Measurements from ENCODE around the gene TCF19. TPM values are rescaled to one million over a fixed set of nuclear protein-coding genes. Genes with fewer than 3 reads are reported as not detected.

TCF19 gene
- total and polyA plus RNA-seq, 8 donors: 5.0 to 16.1 (median 7.4) TPM

GRCh38 chr6:31121131-31121790 lies 37.1 kb upstream of the TCF19 start:
- no peak overlapping the region for H3K4me3 ChIP-seq
- no peaks in the 10 kb centered on the region for H3K27me3 ChIP-seq
- 81 to 87% (median 85%) methylated on average over 11 to 12 of the region's 12 CpGs for WGBS, 5 donors
- no peaks in the 10 kb centered on the region for H3K9me3 ChIP-seq
- intact Hi-C loops (cut with DNase I; ENCODE audit: low total_unique reads): no loop called here
- no peaks in the 10 kb centered on the region for H3K36me3 ChIP-seq
- H3K27ac ChIP-seq: no peak overlapping the region
- no peak for DNase-seq
- H3K4me1 ChIP-seq: peaks cover 15 to 48% (median 30%) of the 10 kb centered on the region in 4 donors
- TF ChIP-seq POLR2AphosphoS5 (IDR thresholded peaks at IDR 0.05) (no peak), CTCF (IDR thresholded peaks at IDR 0.05) (no peak), POLR2A (IDR thresholded peaks at IDR 0.05) (no peak), EP300 (IDR thresholded peaks at IDR 0.05) (no peak)

- no peak for TF ChIP-seq EP300 (IDR thresholded peaks at IDR 0.05)
- TF ChIP-seq POLR2A (IDR thresholded peaks at IDR 0.05): no peak
- TF ChIP-seq CTCF (IDR thresholded peaks at IDR 0.05): no peak
- TF ChIP-seq POLR2AphosphoS5 (IDR thresholded peaks at IDR 0.05): no peak
- 35 to 42% (median 37%) methylated on average over 16 of the region's 16 CpGs for WGBS, 5 donors
- no peaks in the 10 kb centered on the region for H3K27me3 ChIP-seq
- no peaks in the 10 kb centered on the region for H3K36me3 ChIP-seq
- peak overlapping the region in 3 of 5 donors; percentile 66 to 82 (median 70) for H3K27ac ChIP-seq
- intact Hi-C loops (cut with DNase I; ENCODE audit: low total_unique reads): no loop called here
- H3K4me3 ChIP-seq: no peak overlapping the region
- peak; percentile 54 to 76 for DNase-seq
- H3K4me1 ChIP-seq: peaks cover 25 to 41% (median 34%) of the 10 kb centered on the region in 4 donors
- no peaks in the 10 kb centered on the region for H3K9me3 ChIP-seq
These were observed 35.3 kb upstream of the TCF19 start for GRCh38 chr6:31122791-31123706.

GRCh38 chr6:31125162-31125561 lies 33.2 kb upstream of the TCF19 start:
- intact Hi-C loops (cut with DNase I; ENCODE audit: low total_unique reads): no loop called here
- TF ChIP-seq EP300 (IDR thresholded peaks at IDR 0.05) (no peak), POLR2AphosphoS5 (IDR thresholded peaks at IDR 0.05) (peak in 1 of 3 donors; percentile 46), POLR2A (IDR thresholded peaks at IDR 0.05) (no peak)
- Histone ChIP-seq H3K36me3 (no peaks in the 10 kb centered on the region), H3K9me3 (no peaks in the 10 kb centered on the region), H3K27me3 (no peaks in the 10 kb centered on the region), H3K27ac (peak overlapping the region in 2 of 5 donors; percentile 28 to 40), H3K4me3 (no peak overlapping the region), H3K4me1 (peaks cover 25 to 41% (median 34%) of the 10 kb centered on the region in 4 donors)
- 45 to 59% (median 48%) methylated on average over 8 of the region's 8 CpGs for WGBS, 5 donors
- peak; percentile 52 to 63 for DNase-seq

- H3K4me1 ChIP-seq: peaks cover 25 to 41% (median 34%) of the 10 kb centered on the region in 4 donors
- no peaks in the 10 kb centered on the region for H3K36me3 ChIP-seq
- DNase-seq: no peak
- intact Hi-C loops (cut with DNase I; ENCODE audit: low total_unique reads): no loop called here
- no peak overlapping the region for H3K4me3 ChIP-seq
- TF ChIP-seq POLR2A (IDR thresholded peaks at IDR 0.05) (no peak), EP300 (IDR thresholded peaks at IDR 0.05) (no peak), CTCF (IDR thresholded peaks at IDR 0.05) (no peak), POLR2AphosphoS5 (IDR thresholded peaks at IDR 0.05) (no peak)
- H3K9me3 ChIP-seq: no peaks in the 10 kb centered on the region
- H3K27me3 ChIP-seq: no peaks in the 10 kb centered on the region
- peak overlapping the region in 3 of 5 donors; percentile 22 to 74 (median 61) for H3K27ac ChIP-seq
- WGBS, 5 donors: 65 to 74% (median 70%) methylated on average over 12 of the region's 12 CpGs
These were observed 32.6 kb upstream of the TCF19 start for GRCh38 chr6:31125586-31126363.

Measured in stomach (tissue), 9 donors.